A549 (cell line): ENCODE data around the gene PATL2.
"Not testable (repeated sequence)": the region's sequence is repeated elsewhere in the genome, so short reads cannot be mapped to it uniquely, and the experiment has no call there.

Experiments
- BHLHE40 ChIP-seq: IDR thresholded peaks from 2 replicates; pipeline ENCODE4 v1.6.1; 2012; ENCODE audit warnings: low read depth, low read length, inconsistent platforms
- CTCF ChIP-seq: fragments of >200 bp; sonication (Bioruptor Twin); formaldehyde crosslinking; IDR thresholded peaks from 3 replicates; pipeline ENCODE4 v1.5.1; 2016
- JUN ChIP-seq, 2 experiments: fragments of >200 bp; sonication (Bioruptor Twin); formaldehyde crosslinking; IDR thresholded peaks; 2 replicates in 1 of 2; 3 replicates in 1 of 2; pipeline ENCODE4 v1.6.1; 2016 to 2017
- TF ChIP-seq, protein P1 (sequence below): fragments of 200-600 bp; sonication (generic); IDR thresholded peaks from 2 replicates; pipeline ENCODE4 v1.6.1; 2016; ENCODE audit warnings: antibody characterized with exemption, mild to moderate bottlenecking, moderate library complexity

DNA sequence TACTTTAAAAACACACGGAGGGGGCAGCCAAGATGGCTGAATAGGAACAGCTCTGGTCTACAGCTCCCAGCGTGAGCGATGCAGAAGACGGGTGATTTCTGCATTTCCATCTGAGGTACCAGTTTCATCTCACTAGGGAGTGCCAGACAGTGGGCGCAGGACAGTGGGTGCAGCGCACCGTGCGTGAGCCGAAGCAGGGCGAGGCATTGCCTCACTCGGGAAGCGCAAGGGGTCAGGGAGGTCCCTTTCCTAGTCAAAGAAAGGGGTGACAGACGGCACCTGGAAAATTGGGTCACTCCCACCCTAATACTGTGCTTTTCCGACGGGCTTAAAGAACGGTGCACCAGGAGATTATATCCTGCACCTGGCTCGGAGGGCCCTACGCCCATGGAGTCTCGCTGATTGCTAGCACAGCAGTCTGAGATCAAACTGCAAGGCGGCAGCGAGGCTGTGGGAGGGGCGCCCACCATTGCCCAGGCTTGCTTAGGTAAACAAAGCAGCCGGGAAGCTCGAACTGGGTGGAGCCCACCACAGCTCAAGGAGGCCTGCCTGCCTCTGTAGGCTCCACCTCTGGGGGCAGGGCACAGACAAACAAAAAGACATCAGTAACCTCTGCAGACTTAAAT, 28.2 kb upstream of the PATL2 start:
- not testable (repeated sequence) for TF ChIP-seq BHLHE40; CTCF; JUN (IDR thresholded peaks at IDR 0.05)
- TF ChIP-seq, protein P1, sequence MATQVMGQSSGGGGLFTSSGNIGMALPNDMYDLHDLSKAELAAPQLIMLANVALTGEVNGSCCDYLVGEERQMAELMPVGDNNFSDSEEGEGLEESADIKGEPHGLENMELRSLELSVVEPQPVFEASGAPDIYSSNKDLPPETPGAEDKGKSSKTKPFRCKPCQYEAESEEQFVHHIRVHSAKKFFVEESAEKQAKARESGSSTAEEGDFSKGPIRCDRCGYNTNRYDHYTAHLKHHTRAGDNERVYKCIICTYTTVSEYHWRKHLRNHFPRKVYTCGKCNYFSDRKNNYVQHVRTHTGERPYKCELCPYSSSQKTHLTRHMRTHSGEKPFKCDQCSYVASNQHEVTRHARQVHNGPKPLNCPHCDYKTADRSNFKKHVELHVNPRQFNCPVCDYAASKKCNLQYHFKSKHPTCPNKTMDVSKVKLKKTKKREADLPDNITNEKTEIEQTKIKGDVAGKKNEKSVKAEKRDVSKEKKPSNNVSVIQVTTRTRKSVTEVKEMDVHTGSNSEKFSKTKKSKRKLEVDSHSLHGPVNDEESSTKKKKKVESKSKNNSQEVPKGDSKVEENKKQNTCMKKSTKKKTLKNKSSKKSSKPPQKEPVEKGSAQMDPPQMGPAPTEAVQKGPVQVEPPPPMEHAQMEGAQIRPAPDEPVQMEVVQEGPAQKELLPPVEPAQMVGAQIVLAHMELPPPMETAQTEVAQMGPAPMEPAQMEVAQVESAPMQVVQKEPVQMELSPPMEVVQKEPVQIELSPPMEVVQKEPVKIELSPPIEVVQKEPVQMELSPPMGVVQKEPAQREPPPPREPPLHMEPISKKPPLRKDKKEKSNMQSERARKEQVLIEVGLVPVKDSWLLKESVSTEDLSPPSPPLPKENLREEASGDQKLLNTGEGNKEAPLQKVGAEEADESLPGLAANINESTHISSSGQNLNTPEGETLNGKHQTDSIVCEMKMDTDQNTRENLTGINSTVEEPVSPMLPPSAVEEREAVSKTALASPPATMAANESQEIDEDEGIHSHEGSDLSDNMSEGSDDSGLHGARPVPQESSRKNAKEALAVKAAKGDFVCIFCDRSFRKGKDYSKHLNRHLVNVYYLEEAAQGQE = not testable (repeated sequence)
